Ascending aorta (tissue), 2 donors: ENCODE results near the gene NIM1K. TPM values are rescaled to one million over a fixed set of nuclear protein-coding genes. Genes with fewer than 3 reads are reported as not detected.

Source experiments
- DNase-seq, 2 donors: peaks; one replicate each; pipeline ENCODE4 v3.0.0-alpha.2; 2019; ENCODE audit warnings: low spot score in 2 of 2
- H3K27ac ChIP-seq, 2 donors: fragments of 200-600 bp; sonication (generic); one replicate each; pipeline ENCODE4 v1.5.1; 2016 to 2017; ENCODE audit warnings: mild to moderate bottlenecking in 1 of 2
- H3K27me3 ChIP-seq: fragments of 200-600 bp; sonication (generic); one replicate; pipeline ENCODE4 v1.5.1; 2017
- H3K36me3 ChIP-seq, 2 donors: fragments of 200-600 bp; sonication (generic); one replicate each; pipeline ENCODE4 v1.5.1; 2016
- H3K4me1 ChIP-seq, 2 donors: fragments of 200-600 bp; sonication (generic); one replicate each; pipeline ENCODE4 v1.5.1; 2016 to 2017; ENCODE audit warnings: mild to moderate bottlenecking in 1 of 2
- H3K4me3 ChIP-seq, 2 donors: fragments of 200-600 bp; sonication (generic); one replicate each; pipeline ENCODE4 v1.5.1; 2016 to 2017; ENCODE audit warnings: mild to moderate bottlenecking in 1 of 2
- H3K9me3 ChIP-seq, 2 donors: fragments of 200-600 bp; sonication (generic); one replicate each; pipeline ENCODE4 v1.5.1; 2016
- intact Hi-C: fragments of 100-400 bp; cut with DNase I; formaldehyde crosslinking; loops from one replicate; pipeline ENCODE4 v1.15.1; 2023
- total RNA-seq: library from RNA; depleted of rRNA; stranded (reverse); fragments of >200 nt; gene quantifications from one replicate; pipeline ENCODE4 v1.1.0, GENCODE V29; 2016
- TF ChIP-seq, protein P1 (sequence below), 3 experiments: fragments of 200-600 bp in 2 of 3; fragments of 450-650 bp in 1 of 3; sonication (generic) in 2 of 3; IDR thresholded peaks; one replicate each; pipeline ENCODE4 v1.5.1; 2016 to 2019; ENCODE audit warnings: antibody characterized with exemption in 3 of 3, mild to moderate bottlenecking in 1 of 3, moderate library complexity in 1 of 3

NIM1K gene
- total RNA-seq, 1 donor from 2014 or later = not detected

DNA sequence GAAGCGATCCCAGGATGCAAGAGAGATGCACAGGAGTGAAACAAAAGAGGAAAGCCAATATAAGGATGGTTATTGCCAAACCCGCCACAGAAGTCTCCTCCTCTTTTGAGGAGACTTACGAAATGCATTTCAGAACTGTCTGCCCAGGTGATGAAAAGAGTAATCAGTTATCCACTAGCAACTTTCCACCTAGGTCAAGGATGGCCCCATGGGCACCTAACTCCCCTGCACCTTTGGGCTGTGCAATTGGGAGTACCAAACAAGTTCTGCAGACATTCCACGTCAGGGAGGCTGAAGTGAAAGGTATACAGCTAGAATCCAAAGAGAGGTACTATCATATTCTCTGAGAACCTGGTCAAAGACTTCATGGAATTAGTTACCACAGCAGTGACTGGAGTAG, 95.5 kb downstream of the NIM1K start:
- Histone ChIP-seq H3K9me3 (no peaks in the 10 kb centered on the region), H3K36me3 (peaks cover 11 to 37% of the 10 kb centered on the region in 2 donors), H3K27ac (no peak overlapping the region), H3K4me3 (no peak overlapping the region), H3K4me1 (no peaks in the 10 kb centered on the region), H3K27me3 (no peaks in the 10 kb centered on the region)
- no peak for DNase-seq
- intact Hi-C loops = no loop called here
- TF ChIP-seq, protein P1, sequence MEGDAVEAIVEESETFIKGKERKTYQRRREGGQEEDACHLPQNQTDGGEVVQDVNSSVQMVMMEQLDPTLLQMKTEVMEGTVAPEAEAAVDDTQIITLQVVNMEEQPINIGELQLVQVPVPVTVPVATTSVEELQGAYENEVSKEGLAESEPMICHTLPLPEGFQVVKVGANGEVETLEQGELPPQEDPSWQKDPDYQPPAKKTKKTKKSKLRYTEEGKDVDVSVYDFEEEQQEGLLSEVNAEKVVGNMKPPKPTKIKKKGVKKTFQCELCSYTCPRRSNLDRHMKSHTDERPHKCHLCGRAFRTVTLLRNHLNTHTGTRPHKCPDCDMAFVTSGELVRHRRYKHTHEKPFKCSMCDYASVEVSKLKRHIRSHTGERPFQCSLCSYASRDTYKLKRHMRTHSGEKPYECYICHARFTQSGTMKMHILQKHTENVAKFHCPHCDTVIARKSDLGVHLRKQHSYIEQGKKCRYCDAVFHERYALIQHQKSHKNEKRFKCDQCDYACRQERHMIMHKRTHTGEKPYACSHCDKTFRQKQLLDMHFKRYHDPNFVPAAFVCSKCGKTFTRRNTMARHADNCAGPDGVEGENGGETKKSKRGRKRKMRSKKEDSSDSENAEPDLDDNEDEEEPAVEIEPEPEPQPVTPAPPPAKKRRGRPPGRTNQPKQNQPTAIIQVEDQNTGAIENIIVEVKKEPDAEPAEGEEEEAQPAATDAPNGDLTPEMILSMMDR (IDR thresholded peaks at IDR 0.05) = no peak

DNA sequence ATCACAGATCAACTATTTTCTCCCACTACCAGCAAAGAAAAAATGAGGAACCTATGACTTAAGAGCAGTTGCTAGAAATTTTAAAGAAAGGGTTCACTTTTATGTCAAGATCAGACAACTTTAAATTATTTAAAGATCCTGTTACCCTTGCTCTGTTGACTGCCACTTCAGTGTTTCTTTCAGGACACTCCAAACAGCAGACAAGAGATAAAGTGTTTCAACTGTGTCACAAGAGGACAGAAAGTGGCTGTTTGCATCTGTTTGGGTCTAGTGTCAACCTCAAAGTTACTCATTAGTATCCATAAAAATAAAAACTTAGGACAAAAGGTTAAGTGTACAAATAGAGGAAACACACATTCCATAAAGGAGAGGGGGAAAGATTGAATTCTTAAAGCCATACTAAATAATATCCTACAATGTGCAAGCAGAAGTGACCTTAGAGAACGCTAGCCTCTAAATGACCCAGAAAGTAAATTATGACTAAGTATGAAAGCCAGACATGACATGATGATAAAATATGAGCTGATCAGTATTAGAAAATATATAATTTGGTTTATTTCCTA, 96.3 kb downstream of the NIM1K start:
- Histone ChIP-seq H3K9me3 (no peaks in the 10 kb centered on the region), H3K27ac (no peak overlapping the region), H3K4me1 (no peaks in the 10 kb centered on the region), H3K4me3 (no peak overlapping the region), H3K36me3 (peaks cover 15 to 45% of the 10 kb centered on the region in 2 donors), H3K27me3 (no peaks in the 10 kb centered on the region)
- intact Hi-C loops = no loop called here
- TF ChIP-seq, protein P1 (IDR thresholded peaks at IDR 0.05) = no peak
- DNase-seq = no peak

DNA sequence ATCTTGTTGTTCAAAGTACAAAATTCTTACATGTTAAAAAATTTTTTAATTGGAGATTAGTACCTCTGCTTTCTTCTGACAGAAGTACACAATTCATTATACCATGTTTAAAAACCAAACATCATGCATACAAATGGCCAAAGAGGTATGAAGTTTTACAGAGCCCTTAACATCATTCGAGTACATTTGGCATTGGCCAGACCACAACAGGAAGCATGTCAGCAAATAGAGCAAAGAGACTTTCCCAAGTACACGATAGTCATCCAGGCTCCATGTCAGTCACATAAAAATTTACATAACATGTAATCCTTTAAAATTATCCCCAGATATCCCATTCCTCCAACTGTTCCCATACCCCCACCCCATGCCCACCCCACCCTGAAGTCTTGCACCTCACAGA, 98.7 kb downstream of the NIM1K start:
- Histone ChIP-seq H3K27ac (no peak overlapping the region), H3K36me3 (peaks cover 23 to 69% of the 10 kb centered on the region in 2 donors), H3K27me3 (no peaks in the 10 kb centered on the region), H3K9me3 (no peaks in the 10 kb centered on the region), H3K4me3 (no peak overlapping the region), H3K4me1 (no peaks in the 10 kb centered on the region)
- no peak for DNase-seq
- TF ChIP-seq, protein P1 (IDR thresholded peaks at IDR 0.05) = no peak
- intact Hi-C loops = no loop called here

DNA sequence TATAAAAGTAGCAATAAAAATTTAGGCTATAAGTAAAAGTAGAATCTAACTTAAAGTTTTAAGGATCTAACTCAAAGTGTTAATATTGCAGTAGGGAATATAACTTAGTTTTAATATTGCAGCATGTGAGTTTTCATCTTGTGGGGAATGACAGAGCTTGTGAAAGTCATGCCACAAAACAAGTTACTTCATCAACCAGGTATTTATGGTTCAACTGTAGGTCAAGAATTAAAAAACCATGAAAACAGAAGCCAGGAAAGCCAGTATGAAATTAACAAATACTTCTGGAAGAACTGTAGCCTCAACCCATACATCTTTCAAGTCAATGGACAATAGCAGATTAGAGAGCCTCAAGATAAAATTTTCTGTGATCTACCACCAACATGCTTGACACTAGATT, 102.2 kb downstream of the NIM1K start:
- TF ChIP-seq, protein P1 (IDR thresholded peaks at IDR 0.05) = no peak
- H3K4me3 ChIP-seq = no peak overlapping the region
- H3K9me3 ChIP-seq = no peaks in the 10 kb centered on the region
- H3K27me3 ChIP-seq = no peaks in the 10 kb centered on the region
- H3K4me1 ChIP-seq = no peaks in the 10 kb centered on the region
- intact Hi-C loops = no loop called here
- DNase-seq = no peak
- no peak overlapping the region for H3K27ac ChIP-seq
- H3K36me3 ChIP-seq = peaks cover 27 to 82% of the 10 kb centered on the region in 2 donors

DNA sequence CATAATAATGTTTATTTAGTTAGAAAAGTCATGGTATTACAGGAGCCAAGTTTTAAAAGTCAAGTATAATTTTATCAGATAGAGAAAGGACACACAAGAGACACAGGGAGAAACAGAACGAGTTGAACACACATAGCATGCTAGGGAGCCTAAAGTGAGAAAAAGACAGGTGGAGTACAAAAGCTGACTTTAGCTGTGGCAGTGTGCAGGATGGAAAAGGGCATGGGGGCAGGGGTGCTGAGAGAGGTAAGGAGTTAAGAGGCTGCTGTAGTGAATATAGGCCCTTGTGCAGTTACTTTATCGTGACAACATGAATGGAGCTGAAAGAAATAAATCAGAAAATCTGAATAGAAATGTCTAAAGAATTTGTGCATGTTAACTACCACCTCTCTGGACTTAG, 103.2 kb downstream of the NIM1K start:
- DNase-seq = no peak
- intact Hi-C loops = no loop called here
- no peaks in the 10 kb centered on the region for H3K27me3 ChIP-seq
- no peak overlapping the region for H3K4me3 ChIP-seq
- H3K9me3 ChIP-seq = no peaks in the 10 kb centered on the region
- no peak overlapping the region for H3K27ac ChIP-seq
- TF ChIP-seq, protein P1 (IDR thresholded peaks at IDR 0.05) = no peak
- no peaks in the 10 kb centered on the region for H3K4me1 ChIP-seq
- peaks cover 27 to 84% of the 10 kb centered on the region in 2 donors for H3K36me3 ChIP-seq

DNA sequence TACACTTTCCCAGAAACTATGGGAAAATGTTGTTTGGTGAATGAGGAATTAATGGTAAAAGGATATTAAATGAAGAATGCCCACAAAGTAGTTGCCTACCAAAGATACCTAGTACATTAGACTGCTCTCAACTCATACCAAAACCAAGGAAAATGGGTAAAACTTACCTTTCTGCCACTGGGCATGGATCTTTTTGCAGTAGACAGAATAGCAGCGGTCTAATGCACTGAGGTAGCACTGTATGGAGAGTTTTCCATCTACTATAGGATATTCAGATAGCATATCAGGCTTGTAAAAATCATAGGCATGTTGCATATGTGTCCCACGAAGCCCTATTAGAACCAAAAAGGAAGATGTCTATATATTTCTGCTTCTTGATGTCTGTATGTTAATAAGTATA, 104.8 kb downstream of the NIM1K start:
- no peaks in the 10 kb centered on the region for H3K9me3 ChIP-seq
- H3K4me3 ChIP-seq = no peak overlapping the region
- no peaks in the 10 kb centered on the region for H3K27me3 ChIP-seq
- intact Hi-C loops = no loop called here
- H3K27ac ChIP-seq = no peak overlapping the region
- TF ChIP-seq, protein P1 (IDR thresholded peaks at IDR 0.05) = no peak
- DNase-seq = no peak
- H3K4me1 ChIP-seq = no peaks in the 10 kb centered on the region
- peaks cover 27 to 70% of the 10 kb centered on the region in 2 donors for H3K36me3 ChIP-seq
